K562 (cell line): ENCODE results near the gene CDK14. TPM values are rescaled to one million over a fixed set of nuclear protein-coding genes. Genes with fewer than 3 reads are reported as not detected.

Experiments
- CUX1 ChIP-seq: fragments of 200-800 bp; sonication (Bioruptor generic); IDR thresholded peaks from 2 replicates; pipeline ENCODE4 v1.6.1; 2016; ENCODE audit warnings: missing genetic modification characterization, missing compliant biosample characterization
- ZFP91 ChIP-seq: sonication (generic); formaldehyde crosslinking; IDR thresholded peaks from 2 replicates; pipeline ENCODE4 v1.8.0; 2022; ENCODE audit warnings: mild to moderate bottlenecking, missing genetic modification reagents
- polyA plus RNA-seq, 8 experiments: library from polyadenylated mRNA; depleted of rRNA in 4 of 8; stranded (reverse) in 5 of 8; unstranded in 3 of 8; fragments of >200 nt; fragmentation: Nextera tagmentation in 2 of 8; fragmentation: Illumina TruSeq in 1 of 8; extraction: Ambion mirVana in 2 of 8; extraction: Trizol in 1 of 8; gene quantifications; 2 replicates each; pipeline versions ENCODE4 v1.2.1 to v1.2.3, GENCODE V29; 2011 to 2014; ENCODE audit warnings: inconsistent platforms in 1 of 8, missing spikeins in 1 of 8
- total RNA-seq, 7 experiments: library from RNA; depleted of rRNA in 6 of 7; stranded (reverse); fragments of >200 nt in 6 of 7; fragmentation: Illumina TruSeq in 2 of 7; extraction: Trizol in 2 of 7; gene quantifications; 2 replicates each; pipeline versions ENCODE4 v1.2.1 to v1.2.3, GENCODE V29; 2011 to 2021; ENCODE audit warnings: low replicate concordance in 1 of 7

Gene CDK14
- total and polyA plus RNA-seq, 9 of the 15 experiments (the other 6 are each of a cell fraction or from before 2014, with no cell fraction given): 0.03 to 0.91 (median 0.16) TPM

GRCh38 chr7:90856351-90857070, 260.4 kb downstream of the CDK14 start (continued):
- TF ChIP-seq ZFP91 (CRISPR knock-in tag): no peak
- no peak for TF ChIP-seq CUX1 (CRISPR knock-in tag)
